ENCODE measurements around the gene CCDC12. TPM values are rescaled to one million over a fixed set of nuclear protein-coding genes. Genes with fewer than 3 reads are reported as not detected.

The CCDC12 gene
- total RNA-seq, 1 experiment from 2014 or later = 44.2 TPM

DNA sequence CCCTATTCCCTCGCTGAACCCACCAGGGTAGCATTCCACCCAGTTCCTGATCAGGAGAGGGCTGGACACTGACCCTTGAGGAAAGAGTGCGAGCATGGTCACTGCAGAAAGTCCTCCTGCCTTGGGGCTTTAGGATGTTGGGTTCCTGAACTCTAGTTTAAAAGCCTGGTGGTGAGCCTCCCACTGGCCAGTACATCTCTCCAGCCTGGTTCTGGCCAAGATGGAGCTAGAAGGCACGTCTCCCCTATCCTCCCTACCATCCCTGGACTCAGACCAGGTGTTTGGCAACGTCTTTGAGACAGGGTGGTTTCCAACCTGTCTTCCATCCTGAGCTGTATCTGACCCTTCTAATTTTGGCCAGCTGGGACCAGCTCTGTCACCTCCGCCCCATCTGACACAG lies 34.4 kb upstream of the CCDC12 start:
- CTCF ChIA-PET = no interaction called here
- no TSS peak for BruUV-seq (replicated peaks)
- no peak overlapping the region for H3K27ac ChIP-seq (ENCODE audit: low read length)
- no peaks in the 10 kb centered on the region for H3F3A ChIP-seq (ENCODE audit: low read length, unreplicated experiment)
- H3K9me2 ChIP-seq (replicated peaks; ENCODE audit: low read length) = no peaks in the 10 kb centered on the region
- DNase-seq (no peak), ATAC-seq (no peak)
- no peak overlapping the region for H3K4me2 ChIP-seq (ENCODE audit: low read length)
- no peak overlapping the region for H3K9ac ChIP-seq (ENCODE audit: low read length)
- H4K20me1 ChIP-seq (ENCODE audit: low read length) = no peaks in the 10 kb centered on the region
- H3K4me1 ChIP-seq (ENCODE audit: insufficient read depth, low read length) = no peaks in the 10 kb centered on the region
- no peak overlapping the region for H3K4me3 ChIP-seq (ENCODE audit: low read length)
- no peaks in the 10 kb centered on the region for H3K36me3 ChIP-seq (ENCODE audit: low read depth, low read length)
- no peaks in the 10 kb centered on the region for H3K79me2 ChIP-seq (ENCODE audit: low read length)
- POLR2A ChIA-PET (ENCODE audit: unreplicated experiment) = no interaction called here
- intact Hi-C loops (cut with micrococcal nuclease) = no loop called here
- TF ChIP-seq EZH2 (IDR thresholded peaks at IDR 0.05; ENCODE audit: low read length, unreplicated experiment) = no peak
- no peaks in the 10 kb centered on the region for H3K9me3 ChIP-seq (ENCODE audit: low read length)
- no peaks in the 10 kb centered on the region for H3K27me3 ChIP-seq (ENCODE audit: low read length)
- no peak overlapping the region for H2AFZ ChIP-seq (ENCODE audit: low read length)

DNA sequence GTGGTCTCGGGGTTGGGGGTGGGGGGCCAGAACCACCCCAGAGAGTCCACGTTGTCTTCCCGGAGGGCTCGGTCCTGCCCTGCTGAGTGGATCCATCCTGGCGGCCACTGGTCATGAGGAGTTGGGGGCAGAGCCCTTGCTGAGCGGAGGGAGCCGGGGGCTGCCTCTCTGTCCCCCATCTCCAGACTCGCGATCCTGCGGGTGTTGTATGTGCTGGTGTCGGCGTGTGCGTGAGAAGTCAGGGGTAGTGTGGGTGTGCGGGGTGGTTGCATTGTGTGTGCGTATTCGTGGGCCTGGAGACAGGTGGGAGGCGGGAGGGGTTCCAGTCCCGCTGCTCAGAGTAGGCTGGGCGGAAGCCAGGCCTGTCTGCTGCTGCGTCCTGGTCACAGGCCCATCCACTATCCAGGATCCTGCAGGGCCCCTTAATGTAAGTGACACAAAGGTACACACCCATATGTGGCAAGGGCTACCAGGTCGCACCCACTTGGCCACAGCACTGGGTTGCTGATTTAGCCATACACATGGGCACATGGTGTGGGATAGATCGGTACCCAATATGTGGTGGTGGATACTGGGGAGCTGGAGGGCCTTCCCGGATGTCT lies 33.7 kb upstream of the CCDC12 start:
- no TSS peak for BruUV-seq (replicated peaks)

DNA sequence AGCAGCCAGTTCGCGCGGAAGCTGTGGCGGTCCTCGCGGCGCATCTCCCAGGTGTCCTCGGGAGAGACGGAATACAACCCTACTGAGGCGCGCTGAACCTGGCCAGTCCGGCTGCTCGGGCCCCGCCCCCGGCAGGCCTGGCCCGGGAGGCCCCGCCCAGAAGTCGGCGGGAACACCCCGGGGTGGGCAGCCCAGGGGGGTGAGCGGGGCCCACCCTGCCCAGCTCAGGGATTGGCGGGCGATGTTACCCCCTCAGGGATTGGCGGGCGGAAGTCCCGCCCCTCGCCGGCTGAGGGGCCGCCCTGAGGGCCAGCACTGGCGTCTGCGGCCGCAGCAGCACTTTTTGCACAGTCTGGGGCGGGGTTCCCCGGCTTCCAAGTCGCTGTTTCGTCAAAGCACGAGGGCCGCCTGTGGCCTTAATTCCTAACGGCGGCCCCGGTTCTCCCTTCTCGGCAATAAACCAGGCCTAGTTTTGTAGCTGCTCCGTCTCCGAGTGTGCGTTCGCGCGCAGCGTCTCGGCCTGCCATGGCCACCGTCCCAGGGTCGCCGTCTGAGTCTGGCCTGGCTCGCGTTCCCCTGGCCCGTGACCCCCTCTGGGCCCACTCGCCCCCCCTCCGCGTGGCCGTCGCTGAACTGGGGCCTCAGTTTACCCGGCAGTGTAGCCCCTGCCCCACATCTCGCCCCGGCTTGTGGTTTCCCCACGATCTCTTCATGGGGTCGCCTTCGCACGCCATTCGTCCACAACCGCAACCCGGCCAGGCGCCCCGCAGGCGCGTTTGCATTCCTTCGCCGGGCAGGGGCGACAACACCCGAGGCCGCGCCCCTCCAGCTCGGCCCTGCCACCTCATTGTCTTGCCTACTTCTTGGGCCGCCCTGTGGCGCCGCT lies 32.9 kb upstream of the CCDC12 start:
- ChIA-PET POLR2A (ENCODE audit: unreplicated experiment) (no interaction called here), CTCF (no interaction called here)
- Histone ChIP-seq H3K27ac (ENCODE audit: low read length) (no peak overlapping the region), H4K20me1 (ENCODE audit: low read length) (no peaks in the 10 kb centered on the region), H3K9me2 (replicated peaks; ENCODE audit: low read length) (no peaks in the 10 kb centered on the region), H3K36me3 (ENCODE audit: low read depth, low read length) (no peaks in the 10 kb centered on the region), H3F3A (ENCODE audit: low read length, unreplicated experiment) (no peaks in the 10 kb centered on the region), H3K4me3 (ENCODE audit: low read length) (no peak overlapping the region), H2AFZ (ENCODE audit: low read length) (no peak overlapping the region), H3K79me2 (ENCODE audit: low read length) (no peaks in the 10 kb centered on the region), H3K4me1 (ENCODE audit: insufficient read depth, low read length) (no peaks in the 10 kb centered on the region), H3K27me3 (ENCODE audit: low read length) (no peaks in the 10 kb centered on the region), H3K9me3 (ENCODE audit: low read length) (no peaks in the 10 kb centered on the region), H3K4me2 (ENCODE audit: low read length) (no peak overlapping the region), H3K9ac (ENCODE audit: low read length) (no peak overlapping the region)
- no peak for DNase-seq
- BruUV-seq (replicated peaks) = no TSS peak
- no peak for ATAC-seq
- no peak for TF ChIP-seq EZH2 (IDR thresholded peaks at IDR 0.05; ENCODE audit: low read length, unreplicated experiment)
- no peak for TF ChIP-seq CTCF (conservative IDR thresholded peaks at IDR 0.05; ENCODE audit: low read depth, low read length)
- TF ChIP-seq EZH2phosphoT487 (IDR thresholded peaks at IDR 0.05; ENCODE audit: borderline replicate concordance, low read length) = no peak
- intact Hi-C loops (cut with micrococcal nuclease) = no loop called here

More for the DNA sequence above, 33.7 kb upstream of the CCDC12 start:
- no peaks in the 10 kb centered on the region for H3K27me3 ChIP-seq (ENCODE audit: low read length)
- TF ChIP-seq EZH2phosphoT487 (IDR thresholded peaks at IDR 0.05; ENCODE audit: borderline replicate concordance, low read length) = no peak
- no peak for TF ChIP-seq EZH2 (IDR thresholded peaks at IDR 0.05; ENCODE audit: low read length, unreplicated experiment)
- no peak for TF ChIP-seq CTCF (conservative IDR thresholded peaks at IDR 0.05; ENCODE audit: low read depth, low read length)
- no peak overlapping the region for H3K27ac ChIP-seq (ENCODE audit: low read length)
- no peak overlapping the region for H2AFZ ChIP-seq (ENCODE audit: low read length)
- H3K79me2 ChIP-seq (ENCODE audit: low read length) = no peaks in the 10 kb centered on the region
- ChIA-PET POLR2A (ENCODE audit: unreplicated experiment) (no interaction called here), CTCF (no interaction called here)
- no peak overlapping the region for H3K4me3 ChIP-seq (ENCODE audit: low read length)
- no peaks in the 10 kb centered on the region for H3K9me2 ChIP-seq (replicated peaks; ENCODE audit: low read length)
- ATAC-seq (no peak; the same call in 1 of the 2 replicates), DNase-seq (no peak)
- no peaks in the 10 kb centered on the region for H3K36me3 ChIP-seq (ENCODE audit: low read depth, low read length)
- H3K4me2 ChIP-seq (ENCODE audit: low read length) = no peak overlapping the region
- no peaks in the 10 kb centered on the region for H3K9me3 ChIP-seq (ENCODE audit: low read length)
- H3K9ac ChIP-seq (ENCODE audit: low read length) = no peak overlapping the region
- H4K20me1 ChIP-seq (ENCODE audit: low read length) = no peaks in the 10 kb centered on the region
- H3K4me1 ChIP-seq (ENCODE audit: insufficient read depth, low read length) = no peaks in the 10 kb centered on the region
- no peaks in the 10 kb centered on the region for H3F3A ChIP-seq (ENCODE audit: low read length, unreplicated experiment)
- intact Hi-C loops (cut with micrococcal nuclease) = no loop called here
